Panc1 (cell line): Measurements from ENCODE around the gene CX3CL1. TPM values are rescaled to one million over a fixed set of nuclear protein-coding genes. Genes with fewer than 3 reads are reported as not detected.

Experiments
- ATAC-seq: fragments of 200-7000 bp; cut with Tn5 transposase; 2 replicates; pipeline ENCODE4 v1.9.1; 2020; ENCODE audit warnings: mild to moderate bottlenecking, moderate library complexity
- BruUV-seq: library from RNA; stranded (reverse); fragments of 400-500 nt; replicated peaks from 2 replicates; lab custom pipeline; 2021; lab: Mats Ljungman, UMichigan
- CTCF ChIA-PET: fragments of 300-600 bp; sonication (Branson Sonifier 250); formaldehyde crosslinking; loops from one replicate; lab custom pipeline; 2022; ENCODE audit warnings: antibody characterized with exemption; lab: Charles Lee
- POLR2A ChIA-PET: fragments of 300-600 bp; sonication (Branson Sonifier 250); formaldehyde crosslinking; loops from one replicate; lab custom pipeline; 2022; ENCODE audit warnings: antibody characterized with exemption; lab: Charles Lee
- DNase-seq: peaks from one replicate; pipeline ENCODE4 v3.0.0-alpha.2; 2010; ENCODE audit warnings: low read depth, low spot score
- H3K27ac ChIP-seq: 2 replicates; pipeline ENCODE4 v1.5.1; 2011; ENCODE audit warnings: mild to moderate bottlenecking, low read length, inconsistent platforms
- H3K27me3 ChIP-seq: fragments of 200-500 bp; sonication (Bioruptor generic); 2 replicates; pipeline ENCODE4 v1.6.0; 2014; ENCODE audit warnings: low read length, inconsistent platforms; ENCODE audit not compliant: control insufficient read depth, insufficient read depth
- H3K36me3 ChIP-seq: fragments of 200-500 bp; sonication (Bioruptor generic); 2 replicates; pipeline ENCODE4 v1.5.1; 2014; ENCODE audit warnings: inconsistent platforms, mild to moderate bottlenecking, low read length, moderate library complexity; ENCODE audit not compliant: control insufficient read depth, insufficient read depth
- H3K4me1 ChIP-seq: 2 replicates; pipeline ENCODE4 v1.5.1; 2011; ENCODE audit warnings: inconsistent platforms, mild to moderate bottlenecking, low read length, moderate library complexity; ENCODE audit not compliant: control insufficient read depth, insufficient read depth
- H3K4me3 ChIP-seq, 2 experiments: 2 replicates each; pipeline ENCODE4 v1.5.1; 2011 to 2012; ENCODE audit warnings: low read depth in 2 of 2, low read length in 2 of 2, mild to moderate bottlenecking in 2 of 2, inconsistent platforms in 1 of 2, moderate library complexity in 1 of 2
- H3K9me3 ChIP-seq: fragments of 200-500 bp; sonication (Bioruptor generic); 2 replicates; pipeline ENCODE4 v1.5.1; 2014; ENCODE audit warnings: low read depth, mild to moderate bottlenecking, inconsistent platforms, low read length, moderate library complexity; ENCODE audit not compliant: control insufficient read depth, insufficient read depth
- POLR2AphosphoS5 ChIP-seq: IDR thresholded peaks from 2 replicates; pipeline ENCODE4 v1.6.1; 2012; ENCODE audit warnings: mild to moderate bottlenecking, low read depth, low read length, moderate library complexity
- SIN3A ChIP-seq: IDR thresholded peaks from 2 replicates; pipeline ENCODE4 v1.6.1; 2012; ENCODE audit warnings: low read depth, mild to moderate bottlenecking, low read length, moderate library complexity, borderline replicate concordance; ENCODE audit not compliant: insufficient read depth
- TCF7L2 ChIP-seq: IDR thresholded peaks from 2 replicates; pipeline ENCODE4 v1.6.1; 2011; ENCODE audit warnings: mild to moderate bottlenecking, low read depth, low read length, inconsistent platforms
- in situ Hi-C: cut with HindIII; loops from 2 replicates; pipeline ENCODE4 v1.10.0; 2016; ENCODE audit warnings: low sequenced_read_pairs, low pct_unique_long_range_greater_than_20kb
- intact Hi-C: fragments of 100-400 bp; cut with micrococcal nuclease; formaldehyde crosslinking; loops from one replicate; pipeline ENCODE4 v1.10.0; 2022; ENCODE audit not compliant: unreplicated experiment
- total RNA-seq: library from RNA; stranded (reverse); gene quantifications from one replicate; pipeline ENCODE4 v1.2.1, GENCODE V29; 2021; ENCODE audit not compliant: unreplicated experiment
- TF ChIP-seq, protein P1 (sequence below), 2 experiments: IDR thresholded peaks; 2 replicates each; pipeline ENCODE4 v1.6.1; 2011 to 2012; ENCODE audit warnings: low read depth in 2 of 2, control low read depth in 1 of 2, low read length in 1 of 2, mild to moderate bottlenecking in 1 of 2, moderate library complexity in 1 of 2; ENCODE audit not compliant: insufficient read depth in 1 of 2
- TF ChIP-seq, protein P2 (sequence below): fragments of 450-650 bp; IDR thresholded peaks from 2 replicates; pipeline ENCODE4 v1.5.1; 2017; ENCODE audit warnings: mild to moderate bottlenecking

The CX3CL1 gene
- total RNA-seq, 1 experiment from 2014 or later = 21.8 TPM

DNA sequence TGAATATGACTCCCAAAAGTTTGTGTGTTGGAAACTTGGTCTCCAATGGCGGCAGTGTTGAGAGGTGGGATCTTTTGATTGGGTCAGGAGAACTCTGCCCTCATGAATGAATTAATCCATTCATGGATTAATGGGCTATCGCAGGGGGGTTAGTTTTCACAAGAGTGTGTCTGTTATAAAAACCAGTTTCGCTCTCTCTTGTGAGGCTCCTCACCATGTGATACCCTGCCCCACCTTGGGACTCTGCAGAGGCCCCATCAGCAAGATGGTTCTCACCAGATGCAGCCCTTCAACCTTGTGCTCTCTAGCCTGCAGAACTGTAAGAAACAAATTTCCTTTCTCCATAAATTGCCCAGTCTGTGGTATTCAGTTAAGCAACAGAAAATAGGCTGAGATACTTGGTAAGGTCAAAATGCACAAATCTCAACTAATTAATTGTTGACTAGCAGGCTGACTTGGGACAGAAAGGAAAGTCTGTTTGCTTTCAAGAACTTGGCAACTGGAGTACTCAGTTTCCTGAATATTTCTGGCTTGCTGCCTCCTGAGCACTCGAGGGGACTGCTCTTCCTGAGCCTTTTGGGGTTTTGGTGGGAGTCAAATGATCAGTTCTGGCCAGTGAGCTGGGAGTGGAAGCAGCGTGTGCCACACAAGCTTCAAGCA lies 18.5 kb downstream of the CX3CL1 start:
- ATAC-seq = no peak
- Histone ChIP-seq H3K27me3 (no peaks in the 10 kb centered on the region), H3K9me3 (no peaks in the 10 kb centered on the region), H3K27ac (no peak overlapping the region), H3K4me3 (no peak overlapping the region), H3K36me3 (no peaks in the 10 kb centered on the region), H3K4me1 (no peaks in the 10 kb centered on the region)
- no TSS peak for BruUV-seq
- no peak for DNase-seq
- in situ Hi-C loops (no loop called here), intact Hi-C loops (no loop called here)
- TF ChIP-seq POLR2AphosphoS5 = no peak
- TF ChIP-seq, protein P1, sequence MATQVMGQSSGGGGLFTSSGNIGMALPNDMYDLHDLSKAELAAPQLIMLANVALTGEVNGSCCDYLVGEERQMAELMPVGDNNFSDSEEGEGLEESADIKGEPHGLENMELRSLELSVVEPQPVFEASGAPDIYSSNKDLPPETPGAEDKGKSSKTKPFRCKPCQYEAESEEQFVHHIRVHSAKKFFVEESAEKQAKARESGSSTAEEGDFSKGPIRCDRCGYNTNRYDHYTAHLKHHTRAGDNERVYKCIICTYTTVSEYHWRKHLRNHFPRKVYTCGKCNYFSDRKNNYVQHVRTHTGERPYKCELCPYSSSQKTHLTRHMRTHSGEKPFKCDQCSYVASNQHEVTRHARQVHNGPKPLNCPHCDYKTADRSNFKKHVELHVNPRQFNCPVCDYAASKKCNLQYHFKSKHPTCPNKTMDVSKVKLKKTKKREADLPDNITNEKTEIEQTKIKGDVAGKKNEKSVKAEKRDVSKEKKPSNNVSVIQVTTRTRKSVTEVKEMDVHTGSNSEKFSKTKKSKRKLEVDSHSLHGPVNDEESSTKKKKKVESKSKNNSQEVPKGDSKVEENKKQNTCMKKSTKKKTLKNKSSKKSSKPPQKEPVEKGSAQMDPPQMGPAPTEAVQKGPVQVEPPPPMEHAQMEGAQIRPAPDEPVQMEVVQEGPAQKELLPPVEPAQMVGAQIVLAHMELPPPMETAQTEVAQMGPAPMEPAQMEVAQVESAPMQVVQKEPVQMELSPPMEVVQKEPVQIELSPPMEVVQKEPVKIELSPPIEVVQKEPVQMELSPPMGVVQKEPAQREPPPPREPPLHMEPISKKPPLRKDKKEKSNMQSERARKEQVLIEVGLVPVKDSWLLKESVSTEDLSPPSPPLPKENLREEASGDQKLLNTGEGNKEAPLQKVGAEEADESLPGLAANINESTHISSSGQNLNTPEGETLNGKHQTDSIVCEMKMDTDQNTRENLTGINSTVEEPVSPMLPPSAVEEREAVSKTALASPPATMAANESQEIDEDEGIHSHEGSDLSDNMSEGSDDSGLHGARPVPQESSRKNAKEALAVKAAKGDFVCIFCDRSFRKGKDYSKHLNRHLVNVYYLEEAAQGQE (IDR thresholded peaks at IDR 0.05; ENCODE audit: insufficient read depth in 1 of 2, low read depth in 2 of 2, low read length in 1 of 2) = no peak
- TF ChIP-seq, protein P2, sequence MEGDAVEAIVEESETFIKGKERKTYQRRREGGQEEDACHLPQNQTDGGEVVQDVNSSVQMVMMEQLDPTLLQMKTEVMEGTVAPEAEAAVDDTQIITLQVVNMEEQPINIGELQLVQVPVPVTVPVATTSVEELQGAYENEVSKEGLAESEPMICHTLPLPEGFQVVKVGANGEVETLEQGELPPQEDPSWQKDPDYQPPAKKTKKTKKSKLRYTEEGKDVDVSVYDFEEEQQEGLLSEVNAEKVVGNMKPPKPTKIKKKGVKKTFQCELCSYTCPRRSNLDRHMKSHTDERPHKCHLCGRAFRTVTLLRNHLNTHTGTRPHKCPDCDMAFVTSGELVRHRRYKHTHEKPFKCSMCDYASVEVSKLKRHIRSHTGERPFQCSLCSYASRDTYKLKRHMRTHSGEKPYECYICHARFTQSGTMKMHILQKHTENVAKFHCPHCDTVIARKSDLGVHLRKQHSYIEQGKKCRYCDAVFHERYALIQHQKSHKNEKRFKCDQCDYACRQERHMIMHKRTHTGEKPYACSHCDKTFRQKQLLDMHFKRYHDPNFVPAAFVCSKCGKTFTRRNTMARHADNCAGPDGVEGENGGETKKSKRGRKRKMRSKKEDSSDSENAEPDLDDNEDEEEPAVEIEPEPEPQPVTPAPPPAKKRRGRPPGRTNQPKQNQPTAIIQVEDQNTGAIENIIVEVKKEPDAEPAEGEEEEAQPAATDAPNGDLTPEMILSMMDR = no peak
- TF ChIP-seq SIN3A = no peak
- TF ChIP-seq TCF7L2 = no peak
- ChIA-PET POLR2A (no interaction called here), CTCF (no interaction called here)

DNA sequence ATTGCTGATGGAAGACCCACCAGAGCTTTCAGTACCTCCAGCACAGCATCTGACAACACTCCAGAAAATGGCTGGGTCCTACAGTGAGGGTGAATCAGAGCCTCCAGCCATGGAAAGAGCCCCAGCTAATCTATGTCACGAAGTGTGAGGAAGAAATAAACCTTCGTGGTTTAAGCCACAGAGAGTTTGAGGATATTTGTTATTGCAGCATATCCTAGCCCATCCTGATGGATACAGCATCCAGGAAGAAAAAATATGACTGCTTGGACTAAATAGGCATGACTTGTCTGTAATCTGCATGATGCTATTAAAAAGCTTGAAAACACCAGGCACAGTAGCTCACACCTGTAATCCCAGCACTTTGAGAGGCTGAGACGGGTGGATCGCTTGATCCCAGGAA lies 19.0 kb downstream of the CX3CL1 start:
- no peaks in the 10 kb centered on the region for H3K4me1 ChIP-seq
- in situ Hi-C loops (no loop called here), intact Hi-C loops (no loop called here)
- DNase-seq = no peak
- H3K4me3 ChIP-seq = no peak overlapping the region
- H3K9me3 ChIP-seq = no peaks in the 10 kb centered on the region
- ATAC-seq = no peak
- TF ChIP-seq, protein P1 (IDR thresholded peaks at IDR 0.05; ENCODE audit: insufficient read depth in 1 of 2, low read depth in 2 of 2, low read length in 1 of 2) = no peak
- TF ChIP-seq TCF7L2 (no peak), SIN3A (no peak), POLR2AphosphoS5 (no peak)
- TF ChIP-seq, protein P2 = no peak
- no peaks in the 10 kb centered on the region for H3K27me3 ChIP-seq
- no TSS peak for BruUV-seq
- H3K27ac ChIP-seq = no peak overlapping the region
- H3K36me3 ChIP-seq = no peaks in the 10 kb centered on the region
- ChIA-PET CTCF (no interaction called here), POLR2A (no interaction called here)
